Right lobe of liver (tissue), 4 donors: ENCODE results near the gene ALPP.

ENCODE experiments used
- POLR2A ChIP-seq: fragments of 450-650 bp; IDR thresholded peaks from one replicate; pipeline ENCODE4 v1.6.1; 2017; ENCODE audit warnings: antibody characterized with exemption, mild to moderate bottlenecking
- TF ChIP-seq, protein P1 (sequence below), 4 donors: fragments of 200-600 bp in 3 of 4; fragments of 450-650 bp in 1 of 4; IDR thresholded peaks; one replicate each; pipeline versions ENCODE4 v1.5.1 to v1.8.0; 2016 to 2022; ENCODE audit warnings: antibody characterized with exemption in 4 of 4, mild to moderate bottlenecking in 2 of 4
- donor health status: DM: no; HTN: no; CAD: no.
- donor health status: DM: no; HTN: no; CAD: no.
- donor health status: DM: no; HTN: yes; CAD: no.

DNA sequence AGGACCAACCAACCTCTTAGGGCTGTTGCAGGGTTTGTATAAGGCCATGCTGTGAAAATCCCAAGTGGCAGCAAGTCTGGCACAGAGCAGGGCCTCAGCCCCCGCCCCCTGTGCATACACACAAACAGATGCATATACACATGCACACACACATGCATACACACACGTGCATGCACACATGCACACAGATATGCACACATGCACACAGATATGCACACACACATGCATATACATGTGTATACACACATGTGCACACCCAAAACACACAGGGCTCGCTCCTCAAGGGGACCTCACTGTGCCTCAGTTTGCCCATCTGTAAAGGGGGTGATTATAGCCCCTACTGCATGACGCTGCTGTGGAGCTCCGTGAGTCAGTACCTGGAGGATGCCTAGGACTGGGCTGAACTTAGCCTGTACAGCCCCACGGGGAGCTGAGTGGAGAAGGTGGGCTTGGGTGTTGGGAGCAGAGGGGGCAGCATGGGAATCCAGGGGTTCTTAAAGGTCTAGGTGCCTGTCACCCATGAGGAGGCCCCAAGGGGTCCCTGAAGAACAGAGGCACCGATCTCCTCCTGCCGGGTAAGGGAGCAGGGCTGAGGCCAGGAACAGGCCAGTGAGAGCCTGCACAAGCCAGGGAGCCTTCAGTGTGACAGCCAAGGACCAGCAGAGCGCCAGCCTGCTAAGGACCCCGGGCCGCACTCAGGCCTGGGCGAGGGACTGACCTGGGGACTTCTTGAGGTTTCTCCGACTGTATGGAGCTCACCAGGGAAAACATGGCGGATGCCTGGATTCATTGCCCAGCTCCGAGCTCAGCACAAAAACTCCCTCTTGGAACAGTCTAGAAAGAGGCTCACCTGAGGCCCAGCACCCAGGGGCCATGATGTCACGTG is 53.4 kb downstream of the ALPP start:
- TF ChIP-seq, protein P1, sequence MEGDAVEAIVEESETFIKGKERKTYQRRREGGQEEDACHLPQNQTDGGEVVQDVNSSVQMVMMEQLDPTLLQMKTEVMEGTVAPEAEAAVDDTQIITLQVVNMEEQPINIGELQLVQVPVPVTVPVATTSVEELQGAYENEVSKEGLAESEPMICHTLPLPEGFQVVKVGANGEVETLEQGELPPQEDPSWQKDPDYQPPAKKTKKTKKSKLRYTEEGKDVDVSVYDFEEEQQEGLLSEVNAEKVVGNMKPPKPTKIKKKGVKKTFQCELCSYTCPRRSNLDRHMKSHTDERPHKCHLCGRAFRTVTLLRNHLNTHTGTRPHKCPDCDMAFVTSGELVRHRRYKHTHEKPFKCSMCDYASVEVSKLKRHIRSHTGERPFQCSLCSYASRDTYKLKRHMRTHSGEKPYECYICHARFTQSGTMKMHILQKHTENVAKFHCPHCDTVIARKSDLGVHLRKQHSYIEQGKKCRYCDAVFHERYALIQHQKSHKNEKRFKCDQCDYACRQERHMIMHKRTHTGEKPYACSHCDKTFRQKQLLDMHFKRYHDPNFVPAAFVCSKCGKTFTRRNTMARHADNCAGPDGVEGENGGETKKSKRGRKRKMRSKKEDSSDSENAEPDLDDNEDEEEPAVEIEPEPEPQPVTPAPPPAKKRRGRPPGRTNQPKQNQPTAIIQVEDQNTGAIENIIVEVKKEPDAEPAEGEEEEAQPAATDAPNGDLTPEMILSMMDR (IDR thresholded peaks at IDR 0.05), result no peak
- TF ChIP-seq POLR2A, result no peak
